ENCODE data around the gene AP2A1.

Gene AP2A1

GRCh38 chr19:49838885-49839588 is 72.2 kb downstream of the AP2A1 start:
- DNase-seq (ENCODE audit: low read depth in 2 of 2): no peak

- DNase-seq (ENCODE audit: low read depth in 2 of 2): no peak
These were observed 72.9 kb downstream of the AP2A1 start for GRCh38 chr19:49839713-49840112.

- DNase-seq (ENCODE audit: low read depth in 2 of 2): no peak
These were observed 73.5 kb downstream of the AP2A1 start for GRCh38 chr19:49840321-49840720.

GRCh38 chr19:49840736-49841249 is 74.0 kb downstream of the AP2A1 start:
- no peak for DNase-seq (ENCODE audit: low read depth in 2 of 2)

- no peak for DNase-seq (ENCODE audit: low read depth in 2 of 2)
These were observed 76.5 kb downstream of the AP2A1 start for GRCh38 chr19:49843265-49843664.

- no peak for DNase-seq (ENCODE audit: low read depth in 2 of 2)
These were observed 77.6 kb downstream of the AP2A1 start for GRCh38 chr19:49844138-49845095.

- DNase-seq (ENCODE audit: low read depth in 2 of 2): no peak
These were observed 78.6 kb downstream of the AP2A1 start for GRCh38 chr19:49845414-49845813.

GRCh38 chr19:49846408-49846807 is 79.6 kb downstream of the AP2A1 start:
- no peak for DNase-seq (ENCODE audit: low read depth in 2 of 2)

GRCh38 chr19:49847731-49848696 is 81.2 kb downstream of the AP2A1 start:
- DNase-seq (ENCODE audit: low read depth in 2 of 2): no peak

GRCh38 chr19:49848938-49849337 is 82.1 kb downstream of the AP2A1 start:
- no peak for DNase-seq (ENCODE audit: low read depth in 2 of 2)

- DNase-seq (ENCODE audit: low read depth in 2 of 2): no peak
These were observed 82.8 kb downstream of the AP2A1 start for GRCh38 chr19:49849433-49850220.

GRCh38 chr19:49850221-49850486 is 83.4 kb downstream of the AP2A1 start:
- DNase-seq (ENCODE audit: low read depth in 2 of 2): no peak

GRCh38 chr19:49850487-49851342 is 83.9 kb downstream of the AP2A1 start, which contains the start of gene PTOV1:
PTOV1 (plus strand) TSS chr19:49851159.
- peak; percentile 80 to 85 for DNase-seq (ENCODE audit: low read depth in 2 of 2)

GRCh38 chr19:49851456-49852259 is 84.9 kb downstream of the AP2A1 start:
- DNase-seq (ENCODE audit: low read depth in 2 of 2): no peak

- DNase-seq (ENCODE audit: low read depth in 2 of 2): no peak
These were observed 85.9 kb downstream of the AP2A1 start for GRCh38 chr19:49852631-49853126.

GRCh38 chr19:49853852-49854377 is 87.1 kb downstream of the AP2A1 start:
- no peak for DNase-seq (ENCODE audit: low read depth in 2 of 2)

GRCh38 chr19:49854378-49855263 is 87.8 kb downstream of the AP2A1 start:
- no peak for DNase-seq (ENCODE audit: low read depth in 2 of 2)

- DNase-seq (ENCODE audit: low read depth in 2 of 2): no peak
These were observed 88.5 kb downstream of the AP2A1 start for GRCh38 chr19:49855277-49855675.
